Neutrophil (primary cell): Measurements from ENCODE around the gene CTPS2.
"Not testable (repeated sequence)": the region's sequence is repeated elsewhere in the genome, so short reads cannot be mapped to it uniquely, and the experiment has no call there.

Experiments
- H3K27ac ChIP-seq: fragments of 200-600 bp; sonication (generic); 2 replicates; pipeline ENCODE4 v1.5.1; 2016; ENCODE audit warnings: mild to moderate bottlenecking, moderate library complexity
- H3K27me3 ChIP-seq: fragments of 200-600 bp; sonication (generic); 2 replicates; pipeline ENCODE4 v1.6.0; 2016; ENCODE audit warnings: mild to moderate bottlenecking
- H3K36me3 ChIP-seq: fragments of 200-600 bp; sonication (generic); 2 replicates; pipeline ENCODE4 v1.5.1; 2017
- H3K4me1 ChIP-seq, 2 experiments: fragments of 200-600 bp in 1 of 2; sonication (generic) in 1 of 2; 1 replicate in 1 of 2; 2 replicates in 1 of 2; pipeline versions ENCODE4 v1.5.1 to v1.6.1; 2013 to 2016; ENCODE audit warnings: low read depth in 1 of 2, low read length in 1 of 2, mild to moderate bottlenecking in 1 of 2, moderate library complexity in 1 of 2; ENCODE audit not compliant: control insufficient read depth in 1 of 2, insufficient read depth in 1 of 2
- H3K4me3 ChIP-seq, 2 experiments: fragments of 200-600 bp in 1 of 2; sonication (generic) in 1 of 2; 1 replicate in 1 of 2; 2 replicates in 1 of 2; pipeline ENCODE4 v1.5.1; 2013 to 2016; ENCODE audit warnings: low read depth in 1 of 2, low read length in 1 of 2, mild to moderate bottlenecking in 1 of 2, moderate library complexity in 1 of 2
- H3K9me3 ChIP-seq: fragments of 200-600 bp; sonication (generic); 2 replicates; pipeline ENCODE4 v1.5.1; 2016
- CTCF ChIP-seq: fragments of 200-600 bp; sonication (generic); IDR thresholded peaks from 2 replicates; pipeline ENCODE4 v1.5.1; 2016; ENCODE audit warnings: antibody characterized with exemption

CTPS2 gene

GRCh38 chrX:16587836-16588235, 124.6 kb downstream of the CTPS2 start:
- Histone ChIP-seq H3K4me3 (no peak overlapping the region), H3K27me3 (no peaks in the 10 kb centered on the region), H3K4me1 (no peaks in the 10 kb centered on the region), H3K36me3 (no peaks in the 10 kb centered on the region), H3K27ac (no peak overlapping the region), H3K9me3 (no peaks in the 10 kb centered on the region)
- no peak for TF ChIP-seq CTCF

- no peak for TF ChIP-seq CTCF
- H3K27me3 ChIP-seq: no peaks in the 10 kb centered on the region
- no peaks in the 10 kb centered on the region for H3K36me3 ChIP-seq
- no peaks in the 10 kb centered on the region for H3K9me3 ChIP-seq
- H3K27ac ChIP-seq: no peak overlapping the region
- no peak overlapping the region for H3K4me3 ChIP-seq
- no peaks in the 10 kb centered on the region for H3K4me1 ChIP-seq
Measured at GRCh38 chrX:16586377-16587112, 125.9 kb downstream of the CTPS2 start.

GRCh38 chrX:16585486-16586376, 126.7 kb downstream of the CTPS2 start:
- TF ChIP-seq CTCF: no peak

GRCh38 chrX:16580004-16580797, 132.3 kb downstream of the CTPS2 start:
- H3K9me3 ChIP-seq, H3K36me3 ChIP-seq, H3K27ac ChIP-seq, H3K4me1 ChIP-seq, H3K27me3 ChIP-seq, H3K4me3 ChIP-seq: not testable (repeated sequence)

More at GRCh38 chrX:16585486-16586376, 126.7 kb downstream of the CTPS2 start:
- H3K27me3 ChIP-seq: no peaks in the 10 kb centered on the region
- no peaks in the 10 kb centered on the region for H3K36me3 ChIP-seq
- H3K9me3 ChIP-seq: no peaks in the 10 kb centered on the region
- H3K4me1 ChIP-seq: no peaks in the 10 kb centered on the region
- no peak overlapping the region for H3K27ac ChIP-seq
- H3K4me3 ChIP-seq: no peak overlapping the region

GRCh38 chrX:16579517-16579916, 133.0 kb downstream of the CTPS2 start:
- Histone ChIP-seq H3K27ac (no peak overlapping the region), H3K36me3 (no peaks in the 10 kb centered on the region), H3K9me3 (no peaks in the 10 kb centered on the region), H3K27me3 (no peaks in the 10 kb centered on the region), H3K4me3 (no peak overlapping the region), H3K4me1 (no peaks in the 10 kb centered on the region)
- no peak for TF ChIP-seq CTCF
